Kidney (tissue), 14 donors: ENCODE data around the gene LARP1. TPM values are rescaled to one million over a fixed set of nuclear protein-coding genes. Genes with fewer than 3 reads are reported as not detected.

Experiments
- DNase-seq, 5 donors: peaks; one replicate each; pipeline ENCODE4 v3.0.0-alpha.2; 2013 to 2020
- FAIRE-seq: peaks from 2 replicates; lab custom pipeline; 2012; peaks lifted over from hg19 to GRCh38; lab: Jason Lieb, UNC
- H3K27ac ChIP-seq, 2 donors: one replicate each; pipeline ENCODE4 v1.7.0; 2013; ENCODE audit warnings: low read depth in 2 of 2, low read length in 2 of 2, inconsistent platforms in 1 of 2
- H3K27me3 ChIP-seq: one replicate; pipeline ENCODE4 v1.7.1; 2013; ENCODE audit warnings: low read length, inconsistent platforms; ENCODE audit not compliant: control insufficient read depth, insufficient read depth
- H3K36me3 ChIP-seq, 3 donors: one replicate each; pipeline versions ENCODE4 v1.7.0 to v1.7.1; 2013; ENCODE audit warnings: low read length in 3 of 3, control low read depth in 1 of 3, inconsistent platforms in 1 of 3; ENCODE audit not compliant: insufficient read depth in 3 of 3, control insufficient read depth in 2 of 3
- H3K4me1 ChIP-seq, 3 donors: one replicate each; pipeline versions ENCODE4 v1.7.0 to v1.7.1; 2013; ENCODE audit warnings: low read length in 3 of 3, inconsistent platforms in 1 of 3, low read depth in 1 of 3; ENCODE audit not compliant: control insufficient read depth in 2 of 3, insufficient read depth in 2 of 3
- H3K4me3 ChIP-seq, 3 donors: one replicate each; pipeline versions ENCODE4 v1.7.0 to v1.8.1; 2013; ENCODE audit warnings: low read length in 3 of 3, control low read depth in 1 of 3, inconsistent platforms in 1 of 3
- H3K9ac ChIP-seq, 3 donors: one replicate each; pipeline versions ENCODE4 v1.7.0 to v1.7.1; 2013; ENCODE audit warnings: low read length in 3 of 3, control low read depth in 1 of 3, inconsistent platforms in 1 of 3
- H3K9me3 ChIP-seq, 3 donors: one replicate each; pipeline versions ENCODE4 v1.7.0 to v1.7.1; 2013; ENCODE audit warnings: low read length in 3 of 3, control low read depth in 1 of 3, inconsistent platforms in 1 of 3; ENCODE audit not compliant: control insufficient read depth in 2 of 3, insufficient read depth in 1 of 3
- CTCF ChIP-seq: IDR thresholded peaks from 3 replicates; pipeline ENCODE4 v1.5.1; 2012; ENCODE audit warnings: mild to moderate bottlenecking, moderate library complexity, borderline replicate concordance; ENCODE audit not compliant: insufficient read depth; ENCODE audit errors: extremely low read depth
- intact Hi-C: fragments of 100-400 bp; cut with DNase I; formaldehyde crosslinking; loops from one replicate; pipeline ENCODE4 v1.11.1; 2022
- polyA plus RNA-seq: library from polyadenylated mRNA; stranded (reverse); fragments of 350-450 nt; fragmentation: Illumina TruSeq; extraction: RNeasy Lipid Tissue Mini Kit (QIAGEN cat#74804); gene quantifications from one replicate; pipeline ENCODE4 v1.2.3, GENCODE V29; 2014; ENCODE audit warnings: low read depth, low replicate concordance; ENCODE audit not compliant: insufficient read depth
- total RNA-seq: library from RNA; stranded (reverse); fragmentation: NEBNext Ultra II Directional; extraction: Animal tissue kit (Norgen Biotek cat#: 25700); gene quantifications from one replicate; pipeline ENCODE4 v1.2.1, GENCODE V29; 2021
- donor health status: control.
- donor health status: control.
- donor health status: control.
- donor health status: control.
- donor health status: control.
- donor health status: DM: yes; HTN: yes; CAD: no.
- donor health status: Normal renal cell carcinoma (clear cell type).

Gene LARP1
- total and polyA plus RNA-seq, 2 donors from 2014 or later: 25.2 to 155 TPM

- Histone ChIP-seq H3K9me3 (no peaks in the 10 kb centered on the region), H3K27ac (no peak overlapping the region), H3K36me3 (peaks cover 12 to 48% (median 36%) of the 10 kb centered on the region in 3 donors), H3K9ac (no peak overlapping the region), H3K4me3 (no peak overlapping the region), H3K27me3 (no peaks in the 10 kb centered on the region), H3K4me1 (peaks cover 0 to 11% (median 8%) of the 10 kb centered on the region in 3 donors)
- DNase-seq (peak in 1 of 5 donors; percentile 2), FAIRE-seq (no peak)
- intact Hi-C loops: no loop called here
- no peak for TF ChIP-seq CTCF
Measured at GRCh38 chr5:154815684-154816247, 60.6 kb downstream of the LARP1 start.

GRCh38 chr5:154816891-154817492 is 61.8 kb downstream of the LARP1 start:
- Histone ChIP-seq H3K4me3 (no peak overlapping the region), H3K4me1 (peaks cover 0 to 8% (median 8%) of the 10 kb centered on the region in 3 donors), H3K27ac (peak overlapping the region in 1 of 2 donors; percentile 5), H3K9ac (no peak overlapping the region), H3K9me3 (no peaks in the 10 kb centered on the region), H3K36me3 (peaks cover 9 to 50% (median 30%) of the 10 kb centered on the region in 3 donors), H3K27me3 (no peaks in the 10 kb centered on the region)
- intact Hi-C loops: no loop called here
- DNase-seq (no peak), FAIRE-seq (no peak)
- no peak for TF ChIP-seq CTCF

- DNase-seq (peak in 1 of 5 donors; percentile 11), FAIRE-seq (no peak)
- no peak for TF ChIP-seq CTCF
- peaks cover 7 to 47% (median 30%) of the 10 kb centered on the region in 3 donors for H3K36me3 ChIP-seq
- no peaks in the 10 kb centered on the region for H3K27me3 ChIP-seq
- H3K27ac ChIP-seq: no peak overlapping the region
- H3K9me3 ChIP-seq: no peaks in the 10 kb centered on the region
- H3K4me1 ChIP-seq: peaks cover 0 to 8% (median 8%) of the 10 kb centered on the region in 3 donors
- intact Hi-C loops: no loop called here
- H3K4me3 ChIP-seq: no peak overlapping the region
- H3K9ac ChIP-seq: no peak overlapping the region
Measured at GRCh38 chr5:154817815-154818214, 62.6 kb downstream of the LARP1 start.
